Measurements from ENCODE around the gene TTLL6.
A peak's percentile ranks its signal among the peaks of the same experiment; 100 is the strongest.
"Not testable (repeated sequence)": the region's sequence is repeated elsewhere in the genome, so short reads cannot be mapped to it uniquely, and the experiment has no call there.

TTLL6 gene

DNA sequence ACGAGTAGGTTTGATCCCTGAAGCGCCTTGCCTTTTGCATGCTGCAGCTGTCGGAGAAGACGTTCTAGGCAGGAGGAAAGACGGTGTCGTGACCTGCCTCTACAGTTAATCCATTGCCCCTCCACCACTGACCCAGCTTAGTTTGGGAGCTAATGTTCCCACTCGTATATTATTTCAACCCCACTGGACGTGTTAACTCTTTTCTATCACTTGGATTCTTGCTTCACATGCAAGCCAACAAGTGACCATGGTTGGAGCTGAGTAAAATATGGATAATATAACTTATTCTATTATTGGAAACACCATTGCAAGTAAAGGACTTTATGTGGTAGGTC is 14.5 kb upstream of the TTLL6 start:
- TF ChIP-seq, protein P1, sequence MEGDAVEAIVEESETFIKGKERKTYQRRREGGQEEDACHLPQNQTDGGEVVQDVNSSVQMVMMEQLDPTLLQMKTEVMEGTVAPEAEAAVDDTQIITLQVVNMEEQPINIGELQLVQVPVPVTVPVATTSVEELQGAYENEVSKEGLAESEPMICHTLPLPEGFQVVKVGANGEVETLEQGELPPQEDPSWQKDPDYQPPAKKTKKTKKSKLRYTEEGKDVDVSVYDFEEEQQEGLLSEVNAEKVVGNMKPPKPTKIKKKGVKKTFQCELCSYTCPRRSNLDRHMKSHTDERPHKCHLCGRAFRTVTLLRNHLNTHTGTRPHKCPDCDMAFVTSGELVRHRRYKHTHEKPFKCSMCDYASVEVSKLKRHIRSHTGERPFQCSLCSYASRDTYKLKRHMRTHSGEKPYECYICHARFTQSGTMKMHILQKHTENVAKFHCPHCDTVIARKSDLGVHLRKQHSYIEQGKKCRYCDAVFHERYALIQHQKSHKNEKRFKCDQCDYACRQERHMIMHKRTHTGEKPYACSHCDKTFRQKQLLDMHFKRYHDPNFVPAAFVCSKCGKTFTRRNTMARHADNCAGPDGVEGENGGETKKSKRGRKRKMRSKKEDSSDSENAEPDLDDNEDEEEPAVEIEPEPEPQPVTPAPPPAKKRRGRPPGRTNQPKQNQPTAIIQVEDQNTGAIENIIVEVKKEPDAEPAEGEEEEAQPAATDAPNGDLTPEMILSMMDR (IDR thresholded peaks at IDR 0.05; ENCODE audit: control insufficient read depth, insufficient read depth, low read depth, low read length, missing control alignments), result no peak
- DNase-seq (ENCODE audit: low read depth), result no peak
- peak overlapping the region; percentile 60 for H3K4me3 ChIP-seq (ENCODE audit: control insufficient read depth, low read depth, low read length)

DNA sequence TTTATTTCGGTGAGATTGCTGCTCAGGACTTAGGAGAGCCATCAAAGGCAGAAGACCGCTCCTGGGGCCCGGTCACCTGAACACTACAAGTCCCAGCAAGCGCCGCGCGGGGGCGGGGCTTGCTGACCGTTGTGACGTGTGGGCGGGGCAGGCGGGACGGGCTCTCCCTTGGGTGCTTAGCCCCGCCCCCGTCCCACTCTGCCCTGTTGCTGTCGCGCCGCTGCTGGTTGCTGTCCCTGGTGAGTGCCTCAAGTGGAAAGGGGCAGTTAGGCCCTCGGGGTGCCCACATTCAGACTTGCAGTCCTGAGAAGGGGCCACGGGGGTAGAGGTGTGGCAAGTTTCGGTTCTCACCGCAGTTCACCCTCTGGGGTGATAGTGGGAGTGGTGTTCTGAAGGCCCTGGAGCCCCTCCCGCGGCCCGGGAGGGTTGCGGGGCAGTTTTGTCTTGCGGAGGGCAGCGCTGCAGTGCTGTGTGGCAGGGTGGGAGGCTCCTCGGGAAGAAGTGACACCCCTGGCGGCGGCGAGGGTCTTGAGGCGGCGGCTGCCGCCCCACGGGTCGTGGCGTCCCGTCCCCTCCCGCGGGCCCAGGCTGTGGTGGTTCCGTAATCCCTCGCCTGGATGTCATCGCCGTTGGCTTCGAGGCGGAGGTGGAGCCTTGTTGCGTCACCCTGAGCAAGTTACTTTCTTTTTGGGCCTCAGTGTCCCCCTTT is 14.0 kb upstream of the TTLL6 start, which contains the start of gene CALCOCO2:
TSS of gene CALCOCO2 (plus strand) at position 196 of the 709 bp plus-strand sequence. CDS start 10,673 bp downstream, outside the sequence.
- TF ChIP-seq, protein P1 (IDR thresholded peaks at IDR 0.05; ENCODE audit: control insufficient read depth, insufficient read depth, low read depth, low read length, missing control alignments), result no peak
- DNase-seq (ENCODE audit: low read depth), result peak; percentile 61
- H3K4me3 ChIP-seq (ENCODE audit: control insufficient read depth, low read depth, low read length), result peak within 1 kb of the TSS; percentile 60

GRCh38 chr17:48825446-48826381 is 8.7 kb upstream of the TTLL6 start:
- no peak for DNase-seq (ENCODE audit: low read depth)
- no peak overlapping the region for H3K4me3 ChIP-seq (ENCODE audit: control insufficient read depth, low read depth, low read length)
- TF ChIP-seq, protein P1 (IDR thresholded peaks at IDR 0.05; ENCODE audit: control insufficient read depth, insufficient read depth, low read depth, low read length, missing control alignments), result no peak

- not testable (repeated sequence) for H3K4me3 ChIP-seq (ENCODE audit: control insufficient read depth, low read depth, low read length); DNase-seq (ENCODE audit: low read depth)
Measured at GRCh38 chr17:48820936-48821335, 3.9 kb upstream of the TTLL6 start.

GRCh38 chr17:48819466-48819865 is 2.4 kb upstream of the TTLL6 start:
- TF ChIP-seq, protein P1 (IDR thresholded peaks at IDR 0.05; ENCODE audit: control insufficient read depth, insufficient read depth, low read depth, low read length, missing control alignments), result no peak
- no peak overlapping the region for H3K4me3 ChIP-seq (ENCODE audit: control insufficient read depth, low read depth, low read length)
- no peak for DNase-seq (ENCODE audit: low read depth)

DNA sequence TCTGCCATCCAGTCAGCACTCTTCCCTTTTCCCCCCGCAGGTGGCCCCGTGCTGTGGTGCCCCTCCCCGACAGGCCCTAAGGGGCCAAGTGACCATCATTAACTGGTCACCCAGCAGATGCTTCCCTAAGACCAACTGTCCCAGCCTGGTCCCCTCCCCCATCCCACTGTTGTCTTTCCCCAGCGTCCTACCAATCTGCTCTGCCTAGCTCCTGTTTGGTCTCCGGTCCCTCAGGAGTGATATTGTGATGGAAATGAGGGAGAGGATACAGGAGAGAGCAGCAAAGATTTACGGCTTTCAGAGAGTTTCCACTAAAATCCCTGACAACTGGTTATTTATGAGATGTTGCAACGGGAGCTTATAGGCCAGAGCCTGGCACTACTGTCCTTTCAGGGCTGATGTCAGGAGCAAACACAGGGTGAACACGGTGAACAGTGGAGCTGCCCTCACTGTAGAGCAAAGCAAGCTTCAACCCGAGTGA is 1.4 kb upstream of the TTLL6 start:
- H3K4me3 ChIP-seq (ENCODE audit: control insufficient read depth, low read depth, low read length), result no peak overlapping the region
- TF ChIP-seq, protein P1 (IDR thresholded peaks at IDR 0.05; ENCODE audit: control insufficient read depth, insufficient read depth, low read depth, low read length, missing control alignments), result no peak
- DNase-seq (ENCODE audit: low read depth), result no peak

DNA sequence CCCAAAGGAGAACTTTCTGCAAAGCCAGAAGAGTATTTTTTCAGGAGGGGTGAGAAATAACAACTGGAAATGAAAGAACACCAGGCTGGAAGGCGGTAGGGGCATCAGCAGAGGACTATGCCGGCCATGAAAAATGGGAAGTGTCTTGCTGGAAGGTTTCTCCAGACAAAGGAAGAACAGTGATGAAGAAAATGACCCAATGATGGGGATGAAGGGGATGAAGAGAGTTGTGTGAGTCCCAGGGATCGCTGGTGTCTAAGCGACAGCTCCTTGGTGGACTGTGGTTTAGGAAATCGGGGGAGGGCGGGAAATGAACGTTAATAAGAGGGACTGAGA is 623 bp downstream of the TTLL6 start:
- TF ChIP-seq, protein P1 (IDR thresholded peaks at IDR 0.05; ENCODE audit: control insufficient read depth, insufficient read depth, low read depth, low read length, missing control alignments), result no peak
- H3K4me3 ChIP-seq (ENCODE audit: control insufficient read depth, low read depth, low read length), result no peak overlapping the region
- no peak for DNase-seq (ENCODE audit: low read depth)
